HepG2 (cell line): ENCODE measurements around the gene EMC10. TPM values are rescaled to one million over a fixed set of nuclear protein-coding genes. Genes with fewer than 3 reads are reported as not detected.

Experiments used
- HIVEP1 ChIP-seq: sonication (generic); formaldehyde crosslinking; IDR thresholded peaks from 2 replicates; pipeline ENCODE4 v1.4.0; 2020; ENCODE audit warnings: mild to moderate bottlenecking, missing genetic modification reagents
- KDM1A ChIP-seq: IDR thresholded peaks from 2 replicates; pipeline ENCODE4 v1.6.1; 2016; ENCODE audit warnings: missing compliant biosample characterization
- MAFF ChIP-seq: IDR thresholded peaks from 2 replicates; pipeline ENCODE4 v1.6.1; 2011; ENCODE audit warnings: low read depth, low read length, improper control_type of control experiment
- MEIS1 ChIP-seq: sonication (generic); formaldehyde crosslinking; IDR thresholded peaks from 2 replicates; pipeline ENCODE4 v1.9.0; 2021; ENCODE audit warnings: mild to moderate bottlenecking, missing genetic modification reagents, moderate library complexity, borderline replicate concordance
- MYC ChIP-seq: sonication (generic); formaldehyde crosslinking; IDR thresholded peaks from 2 replicates; pipeline ENCODE4 v1.9.0; 2021; ENCODE audit warnings: missing genetic modification reagents, borderline replicate concordance
- NFKBIZ ChIP-seq: IDR thresholded peaks from 2 replicates; pipeline ENCODE4 v1.6.1; 2018; ENCODE audit warnings: missing genetic modification reagents, missing compliant biosample characterization
- RFXAP ChIP-seq: sonication (generic); formaldehyde crosslinking; IDR thresholded peaks from 2 replicates; pipeline ENCODE4 v1.4.0; 2020; ENCODE audit warnings: missing genetic modification reagents, borderline replicate concordance
- TAF15 ChIP-seq: fragments of 200-400 bp; formaldehyde crosslinking; IDR thresholded peaks from one replicate; pipeline ENCODE4 v1.6.1; 2018; ENCODE audit warnings: mild to moderate bottlenecking, low read depth, low read length; ENCODE audit not compliant: poor library complexity, severe bottlenecking
- TBX3 ChIP-seq: fragments of 450-650 bp; IDR thresholded peaks from 2 replicates; pipeline ENCODE4 v1.6.1; 2017; ENCODE audit warnings: antibody characterized with exemption, mild to moderate bottlenecking, inconsistent platforms, borderline replicate concordance
- ZNF234 ChIP-seq: sonication (generic); formaldehyde crosslinking; conservative IDR thresholded peaks from 2 replicates; pipeline ENCODE4 v1.5.1; 2020; ENCODE audit warnings: mild to moderate bottlenecking, missing genetic modification reagents
- ZNF407 ChIP-seq: sonication (generic); formaldehyde crosslinking; IDR thresholded peaks from one replicate; pipeline ENCODE4 v1.5.1; 2020; ENCODE audit warnings: mild to moderate bottlenecking, missing genetic modification reagents; ENCODE audit errors: not compliant biosample characterization
- polyA plus RNA-seq, 8 experiments: library from polyadenylated mRNA; depleted of rRNA in 3 of 8; stranded (reverse) in 7 of 8; unstranded in 1 of 8; fragments of >200 nt; fragmentation: Illumina TruSeq in 4 of 8; extraction: Trizol in 4 of 8; gene quantifications; 2 replicates each; pipeline versions ENCODE4 v1.2.1 to v1.2.3, GENCODE V29; 2011 to 2016; ENCODE audit warnings: low read depth in 4 of 8, missing spikeins in 1 of 8, mixed read lengths in 1 of 8; ENCODE audit not compliant: insufficient read depth in 1 of 8
- total RNA-seq, 5 experiments: library from RNA; depleted of rRNA; stranded (reverse); fragments of >200 nt; fragmentation: Illumina TruSeq; extraction: Trizol; gene quantifications; 2 replicates each; pipeline ENCODE4 v1.2.3, GENCODE V29; 2016; ENCODE audit warnings: low read depth in 1 of 5
- TF ChIP-seq, protein P1 (sequence below): sonication (generic); formaldehyde crosslinking; IDR thresholded peaks from 2 replicates; pipeline ENCODE4 v1.4.0; 2020; ENCODE audit warnings: missing genetic modification reagents, borderline replicate concordance
- TF ChIP-seq, protein P2 (sequence below): sonication (generic); formaldehyde crosslinking; IDR thresholded peaks from 2 replicates; pipeline ENCODE4 v1.5.0; 2020; ENCODE audit warnings: missing genetic modification reagents
- TF ChIP-seq, protein P3 (sequence below): sonication (generic); formaldehyde crosslinking; IDR thresholded peaks from 2 replicates; pipeline ENCODE4 v1.8.1; 2023; ENCODE audit warnings: mild to moderate bottlenecking, moderate library complexity, missing genetic modification reagents

Gene EMC10
- total and polyA plus RNA-seq, 2 of the 13 experiments (the other 11 are each of a cell fraction or from before 2014, with no cell fraction given) = not detected

DNA sequence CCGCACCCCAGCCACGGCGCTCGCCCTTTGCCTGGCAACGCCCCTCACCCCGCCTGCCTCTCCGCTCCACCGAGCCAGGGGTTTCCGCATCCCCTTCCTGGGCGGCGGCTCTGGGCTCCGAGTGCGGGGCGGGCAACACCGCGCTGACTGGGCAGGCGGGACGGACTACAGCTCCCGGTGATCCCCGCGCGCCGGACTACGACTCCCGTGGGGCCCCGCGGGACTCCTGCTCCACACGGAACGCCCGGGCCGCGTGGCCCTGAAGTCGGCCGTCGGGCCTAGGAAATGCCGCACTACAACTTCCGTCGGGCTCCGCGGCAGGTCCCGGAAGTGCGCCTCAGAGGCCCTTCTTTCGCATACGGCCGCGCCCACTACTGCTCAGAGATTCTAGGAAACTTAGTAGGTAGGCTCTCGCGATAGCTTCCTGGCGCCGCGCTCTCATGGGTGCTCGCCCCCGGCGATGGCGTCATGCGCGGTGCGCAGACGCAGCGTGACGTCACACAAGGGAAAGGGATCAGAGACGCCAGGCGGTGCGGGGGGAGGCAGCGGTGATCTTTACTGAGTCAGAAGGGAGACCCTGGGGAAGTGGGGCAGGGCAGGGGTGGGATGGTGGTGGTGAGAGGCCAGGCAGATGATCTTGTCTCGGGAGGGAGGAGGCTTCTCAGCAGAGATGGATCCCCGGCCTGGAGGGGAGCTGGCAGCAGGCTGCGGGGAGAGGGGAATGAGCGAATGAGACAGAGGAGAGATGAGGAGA is 34.9 kb downstream of the EMC10 start, which contains the start of gene JOSD2 (continued):
- TF ChIP-seq ZNF407 (CRISPR knock-in tag) (no peak), KDM1A (CRISPR knock-in tag) (no peak), TAF15 (no peak), MYC (CRISPR knock-in tag) (peak; percentile 58; the same call in 1 of the 2 replicates), ZNF234 (CRISPR knock-in tag) (no peak), MAFF (no peak), MEIS1 (CRISPR knock-in tag) (no peak), RFXAP (CRISPR knock-in tag) (no peak; the same call in 1 of the 2 replicates), NFKBIZ (no peak), HIVEP1 (no peak), TBX3 (no peak)
- TF ChIP-seq, protein P1, sequence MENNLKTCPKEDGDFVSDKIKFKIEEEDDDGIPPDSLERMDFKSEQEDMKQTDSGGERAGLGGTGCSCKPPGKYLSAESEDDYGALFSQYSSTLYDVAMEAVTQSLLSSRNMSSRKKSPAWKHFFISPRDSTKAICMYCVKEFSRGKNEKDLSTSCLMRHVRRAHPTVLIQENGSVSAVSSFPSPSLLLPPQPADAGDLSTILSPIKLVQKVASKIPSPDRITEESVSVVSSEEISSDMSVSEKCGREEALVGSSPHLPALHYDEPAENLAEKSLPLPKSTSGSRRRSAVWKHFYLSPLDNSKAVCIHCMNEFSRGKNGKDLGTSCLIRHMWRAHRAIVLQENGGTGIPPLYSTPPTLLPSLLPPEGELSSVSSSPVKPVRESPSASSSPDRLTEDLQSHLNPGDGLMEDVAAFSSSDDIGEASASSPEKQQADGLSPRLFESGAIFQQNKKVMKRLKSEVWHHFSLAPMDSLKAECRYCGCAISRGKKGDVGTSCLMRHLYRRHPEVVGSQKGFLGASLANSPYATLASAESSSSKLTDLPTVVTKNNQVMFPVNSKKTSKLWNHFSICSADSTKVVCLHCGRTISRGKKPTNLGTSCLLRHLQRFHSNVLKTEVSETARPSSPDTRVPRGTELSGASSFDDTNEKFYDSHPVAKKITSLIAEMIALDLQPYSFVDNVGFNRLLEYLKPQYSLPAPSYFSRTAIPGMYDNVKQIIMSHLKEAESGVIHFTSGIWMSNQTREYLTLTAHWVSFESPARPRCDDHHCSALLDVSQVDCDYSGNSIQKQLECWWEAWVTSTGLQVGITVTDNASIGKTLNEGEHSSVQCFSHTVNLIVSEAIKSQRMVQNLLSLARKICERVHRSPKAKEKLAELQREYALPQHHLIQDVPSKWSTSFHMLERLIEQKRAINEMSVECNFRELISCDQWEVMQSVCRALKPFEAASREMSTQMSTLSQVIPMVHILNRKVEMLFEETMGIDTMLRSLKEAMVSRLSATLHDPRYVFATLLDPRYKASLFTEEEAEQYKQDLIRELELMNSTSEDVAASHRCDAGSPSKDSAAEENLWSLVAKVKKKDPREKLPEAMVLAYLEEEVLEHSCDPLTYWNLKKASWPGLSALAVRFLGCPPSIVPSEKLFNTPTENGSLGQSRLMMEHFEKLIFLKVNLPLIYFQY = no peak
- TF ChIP-seq, protein P2, sequence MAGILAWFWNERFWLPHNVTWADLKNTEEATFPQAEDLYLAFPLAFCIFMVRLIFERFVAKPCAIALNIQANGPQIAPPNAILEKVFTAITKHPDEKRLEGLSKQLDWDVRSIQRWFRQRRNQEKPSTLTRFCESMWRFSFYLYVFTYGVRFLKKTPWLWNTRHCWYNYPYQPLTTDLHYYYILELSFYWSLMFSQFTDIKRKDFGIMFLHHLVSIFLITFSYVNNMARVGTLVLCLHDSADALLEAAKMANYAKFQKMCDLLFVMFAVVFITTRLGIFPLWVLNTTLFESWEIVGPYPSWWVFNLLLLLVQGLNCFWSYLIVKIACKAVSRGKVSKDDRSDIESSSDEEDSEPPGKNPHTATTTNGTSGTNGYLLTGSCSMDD (CRISPR knock-in tag) = no peak
- TF ChIP-seq, protein P3, sequence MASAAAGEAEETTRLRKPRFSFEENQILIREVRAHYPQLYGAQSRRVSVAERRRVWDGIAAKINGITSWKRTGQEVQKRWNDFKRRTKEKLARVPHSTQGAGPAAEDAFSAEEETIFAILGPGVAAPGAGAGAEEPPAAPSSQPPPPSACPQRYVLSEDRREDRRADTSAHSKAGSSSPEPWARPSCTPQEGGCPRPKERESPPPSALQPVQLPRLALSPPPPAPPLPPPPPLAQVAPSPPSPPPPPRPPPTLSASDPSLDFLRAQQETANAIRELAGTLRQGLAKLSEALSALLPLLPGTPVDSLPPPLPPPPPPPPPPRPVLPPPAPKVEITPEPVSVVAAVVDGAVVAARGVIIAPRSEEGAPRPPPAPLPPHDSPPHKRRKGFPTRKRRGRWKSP = no peak
